AG09319 (cell line): Measurements from ENCODE around the gene DIP2A.

ENCODE experiments used
- DNase-seq: peaks from one replicate; pipeline ENCODE4 v3.0.0-alpha.2; 2010; ENCODE audit warnings: low read depth; ENCODE audit errors: extremely low read depth
- CTCF ChIP-seq: IDR thresholded peaks from 2 replicates; pipeline ENCODE4 v1.5.1; 2011; ENCODE audit warnings: low read depth, mild to moderate bottlenecking, inconsistent platforms, low read length, moderate library complexity

The DIP2A gene

GRCh38 chr21:46426313-46427046 is 32.2 kb upstream of the DIP2A start:
- no peak for TF ChIP-seq CTCF

DNA sequence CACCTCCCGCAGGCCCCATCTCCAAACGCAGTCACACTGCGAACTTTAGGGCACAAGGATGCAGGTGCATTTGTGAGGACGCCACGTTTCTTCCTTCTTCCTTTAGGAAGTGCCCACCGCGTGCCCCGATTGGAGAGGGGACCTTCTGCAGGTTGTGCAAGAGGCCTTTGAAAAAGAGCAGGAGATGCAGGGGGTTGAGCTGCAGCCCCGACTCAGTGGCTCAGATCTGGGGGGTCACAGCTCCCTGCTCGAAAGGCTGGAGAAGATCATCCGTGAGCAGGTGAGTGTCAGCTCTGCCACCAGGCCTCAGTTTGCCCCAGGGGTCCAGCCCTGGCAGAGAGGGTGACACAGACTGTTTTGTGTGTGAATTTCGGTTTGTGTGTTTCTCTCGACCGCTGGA is 31.2 kb upstream of the DIP2A start:
- no peak for DNase-seq

More at GRCh38 chr21:46426313-46427046, 32.2 kb upstream of the DIP2A start:
- DNase-seq: no peak

DNA sequence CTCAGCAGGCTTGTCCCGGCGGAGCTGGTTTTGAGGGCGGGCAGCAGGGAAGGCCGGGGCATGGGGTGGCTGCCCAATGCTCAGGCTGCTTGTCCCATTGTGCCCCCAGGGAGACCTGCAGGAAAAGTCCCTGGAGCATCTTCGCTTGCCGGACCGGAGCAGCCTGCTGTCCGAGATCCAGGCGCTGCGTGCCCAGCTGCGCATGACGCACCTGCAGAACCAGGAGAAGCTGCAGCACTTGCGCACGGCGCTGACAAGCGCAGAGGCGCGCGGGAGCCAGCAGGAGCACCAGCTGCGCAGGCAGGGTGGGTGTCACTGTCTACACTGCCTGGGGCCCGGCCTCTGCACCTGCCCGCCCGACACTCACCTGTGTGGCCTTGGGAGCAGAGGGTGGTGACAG is 30.4 kb upstream of the DIP2A start:
- no peak for TF ChIP-seq CTCF
- no peak for DNase-seq

More for the DNA sequence above, 31.2 kb upstream of the DIP2A start:
- no peak for TF ChIP-seq CTCF

- TF ChIP-seq CTCF: no peak
- DNase-seq: no peak
These were observed 29.5 kb upstream of the DIP2A start for GRCh38 chr21:46428987-46429710.

GRCh38 chr21:46429754-46430681 is 28.7 kb upstream of the DIP2A start:
- no peak for DNase-seq
- TF ChIP-seq CTCF: no peak

- TF ChIP-seq CTCF: no peak
- no peak for DNase-seq
These were observed 27.2 kb upstream of the DIP2A start for GRCh38 chr21:46431448-46431847.
